PC-3 (cell line): Measurements from ENCODE around the gene TMED4. TPM values are rescaled to one million over a fixed set of nuclear protein-coding genes. Genes with fewer than 3 reads are reported as not detected.

Experiments used
- ATAC-seq: fragments of 200-7000 bp; cut with Tn5 transposase; 2 replicates; pipeline ENCODE4 v1.9.1; 2020; ENCODE audit warnings: mild to moderate bottlenecking, moderate library complexity
- BruUV-seq: library from RNA; stranded (reverse); fragments of 400-500 nt; replicated peaks from 2 replicates; lab custom pipeline; 2021; lab: Mats Ljungman, UMichigan
- CTCF ChIA-PET: fragments of 300-600 bp; sonication (Branson Sonifier 250); formaldehyde crosslinking; loops from one replicate; lab custom pipeline; 2022; ENCODE audit warnings: antibody characterized with exemption; lab: Charles Lee
- POLR2A ChIA-PET: fragments of 300-600 bp; sonication (Branson Sonifier 250); formaldehyde crosslinking; loops from one replicate; lab custom pipeline; 2022; ENCODE audit warnings: antibody characterized with exemption; ENCODE audit not compliant: unreplicated experiment; lab: Charles Lee
- DNase-seq: peaks from one replicate; pipeline ENCODE4 v3.0.0-alpha.2; 2015
- H2AFZ ChIP-seq: fragments of 300-600 bp; sonication (generic); 2 replicates; pipeline ENCODE4 v1.6.0; 2016; ENCODE audit warnings: antibody characterized with exemption, low read length
- H3F3A ChIP-seq: fragments of 300-600 bp; sonication (generic); one replicate; pipeline ENCODE4 v1.6.0; 2017; ENCODE audit warnings: antibody characterized with exemption, low read length, control low read depth, mild to moderate bottlenecking; ENCODE audit not compliant: unreplicated experiment
- H3K27ac ChIP-seq: fragments of 300-600 bp; sonication (generic); 2 replicates; pipeline ENCODE4 v1.5.1; 2016; ENCODE audit warnings: mild to moderate bottlenecking, low read length
- H3K27me3 ChIP-seq: fragments of 300-600 bp; sonication (generic); 2 replicates; pipeline ENCODE4 v1.6.1; 2016; ENCODE audit warnings: low read length, mixed read lengths
- H3K36me3 ChIP-seq: fragments of 300-600 bp; sonication (generic); 2 replicates; pipeline ENCODE4 v1.6.1; 2016; ENCODE audit warnings: low read depth, mixed run types, low read length, mixed read lengths
- H3K4me1 ChIP-seq: fragments of 300-600 bp; sonication (generic); 2 replicates; pipeline ENCODE4 v1.5.1; 2016; ENCODE audit warnings: low read length; ENCODE audit not compliant: insufficient read depth
- H3K4me2 ChIP-seq: fragments of 300-600 bp; sonication (generic); 2 replicates; pipeline ENCODE4 v1.6.0; 2016; ENCODE audit warnings: low read length
- H3K4me3 ChIP-seq: fragments of 300-600 bp; sonication (generic); 2 replicates; pipeline ENCODE4 v1.5.1; 2016; ENCODE audit warnings: mild to moderate bottlenecking, low read length, mixed read lengths
- H3K79me2 ChIP-seq: fragments of 300-600 bp; sonication (generic); 2 replicates; pipeline ENCODE4 v1.6.1; 2017; ENCODE audit warnings: low read length, mixed read lengths
- H3K9ac ChIP-seq: fragments of 300-600 bp; sonication (generic); 2 replicates; pipeline ENCODE4 v1.6.0; 2016; ENCODE audit warnings: mild to moderate bottlenecking, low read length
- H3K9me2 ChIP-seq: fragments of 300-600 bp; sonication (generic); replicated peaks from 2 replicates; pipeline ENCODE4 v1.6.1; 2016; ENCODE audit warnings: mixed run types, low read length, mixed read lengths
- H3K9me3 ChIP-seq: fragments of 300-600 bp; sonication (generic); 2 replicates; pipeline ENCODE4 v1.6.1; 2016; ENCODE audit warnings: low read length, mixed read lengths
- H4K20me1 ChIP-seq: fragments of 300-600 bp; sonication (generic); 2 replicates; pipeline ENCODE4 v1.6.1; 2016; ENCODE audit warnings: low read length, mixed read lengths
- CTCF ChIP-seq: fragments of 300-600 bp; sonication (generic); conservative IDR thresholded peaks from 2 replicates; pipeline ENCODE4 v1.5.1; 2017; ENCODE audit warnings: antibody characterized with exemption, low read depth, mild to moderate bottlenecking, low read length
- EZH2 ChIP-seq: fragments of 300-600 bp; sonication (generic); IDR thresholded peaks from one replicate; pipeline ENCODE4 v1.6.1; 2017; ENCODE audit warnings: antibody characterized with exemption, mild to moderate bottlenecking, low read length; ENCODE audit not compliant: unreplicated experiment
- EZH2phosphoT487 ChIP-seq: fragments of 300-600 bp; sonication (generic); IDR thresholded peaks from 2 replicates; pipeline ENCODE4 v1.6.1; 2018; ENCODE audit warnings: mild to moderate bottlenecking, antibody characterized with exemption, low read length, borderline replicate concordance
- intact Hi-C: fragments of 100-400 bp; cut with micrococcal nuclease; formaldehyde crosslinking; loops from 2 replicates; pipeline ENCODE4 v1.9.0; 2023
- total RNA-seq: library from RNA; depleted of rRNA; stranded (reverse); fragments of >200 nt; gene quantifications from 2 replicates; pipeline ENCODE4 v1.2.3, GENCODE V29; 2014

Gene TMED4
- total RNA-seq, 1 experiment from 2014 or later: 80.0 TPM

- H4K20me1 ChIP-seq: no peaks in the 10 kb centered on the region
- H3K27ac ChIP-seq: no peak overlapping the region
- H3K79me2 ChIP-seq: no peaks in the 10 kb centered on the region
- no peaks in the 10 kb centered on the region for H3K9me3 ChIP-seq
- H3K4me3 ChIP-seq: no peak overlapping the region
- no peak for ATAC-seq
- H3K4me2 ChIP-seq: no peak overlapping the region
- H3K27me3 ChIP-seq: no peaks in the 10 kb centered on the region
- H3K9ac ChIP-seq: no peak overlapping the region
- H3K4me1 ChIP-seq: peaks cover 10% of the 10 kb centered on the region
- BruUV-seq: no TSS peak
- intact Hi-C loops: no loop called here
- no peaks in the 10 kb centered on the region for H3F3A ChIP-seq
- CTCF ChIA-PET: interaction anchor here (0.6 kb wide), 1 partner anchor 36 kb away, joined by 3 read pairs; no protein-coding TSS in a partner anchor
- no peak overlapping the region for H2AFZ ChIP-seq
- TF ChIP-seq EZH2 (no peak), EZH2phosphoT487 (no peak), CTCF (no peak)
- no peaks in the 10 kb centered on the region for H3K36me3 ChIP-seq
- H3K9me2 ChIP-seq: no peaks in the 10 kb centered on the region
- no peak for DNase-seq
- POLR2A ChIA-PET: no interaction called here
Measured at GRCh38 chr7:44538093-44538797, 43.8 kb downstream of the TMED4 start.

- H3F3A ChIP-seq: no peaks in the 10 kb centered on the region
- peaks cover 1% of the 10 kb centered on the region; the same call in 1 of the 2 replicates for H3K4me1 ChIP-seq
- H3K27ac ChIP-seq: no peak overlapping the region
- H3K4me2 ChIP-seq: no peak overlapping the region
- H3K9me2 ChIP-seq: no peaks in the 10 kb centered on the region
- no peaks in the 10 kb centered on the region for H3K9me3 ChIP-seq
- no peaks in the 10 kb centered on the region for H3K27me3 ChIP-seq
- ATAC-seq: no peak
- no peak overlapping the region for H2AFZ ChIP-seq
- no peak overlapping the region for H3K4me3 ChIP-seq
- H3K9ac ChIP-seq: no peak overlapping the region
- no TSS peak for BruUV-seq
- H4K20me1 ChIP-seq: no peaks in the 10 kb centered on the region
- DNase-seq: no peak
- intact Hi-C loops: no loop called here
- POLR2A ChIA-PET: no interaction called here
- H3K36me3 ChIP-seq: no peaks in the 10 kb centered on the region
- no peak for TF ChIP-seq EZH2
- no peak for TF ChIP-seq EZH2phosphoT487
- no peak for TF ChIP-seq CTCF
- H3K79me2 ChIP-seq: no peaks in the 10 kb centered on the region
- CTCF ChIA-PET: interaction anchor here (0.6 kb wide), 1 partner anchor 22 kb away, joined by 4 read pairs; no protein-coding TSS in a partner anchor
Measured at GRCh38 chr7:44537442-44537841, 44.6 kb downstream of the TMED4 start.

DNA sequence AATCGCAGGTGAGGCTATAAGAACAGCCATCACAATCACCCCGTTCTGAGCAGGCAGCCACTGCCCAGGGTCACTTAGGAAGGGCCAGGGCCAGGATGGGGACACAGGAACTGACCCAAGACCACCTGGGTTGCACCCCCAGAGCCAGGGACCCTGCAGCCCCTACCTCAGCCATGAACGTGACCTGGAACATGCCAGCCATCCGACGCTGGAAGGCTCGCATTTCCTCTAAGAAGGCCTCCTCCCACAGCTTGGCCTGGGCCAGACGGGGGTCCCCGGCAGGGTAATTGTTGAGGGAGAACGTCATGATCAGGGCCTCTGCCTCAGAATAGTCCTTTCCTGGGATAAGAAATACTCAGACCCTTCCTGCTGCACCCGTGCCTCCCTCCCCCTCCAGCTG, 45.9 kb downstream of the TMED4 start:
- no peaks in the 10 kb centered on the region for H3K36me3 ChIP-seq
- DNase-seq (no peak), ATAC-seq (no peak)
- POLR2A ChIA-PET: no interaction called here
- no peaks in the 10 kb centered on the region for H3K9me3 ChIP-seq
- H3K4me1 ChIP-seq: no peaks in the 10 kb centered on the region
- no peak overlapping the region for H3K4me2 ChIP-seq
- no peaks in the 10 kb centered on the region for H3K27me3 ChIP-seq
- no peaks in the 10 kb centered on the region for H3K79me2 ChIP-seq
- H3K9me2 ChIP-seq: no peaks in the 10 kb centered on the region
- H4K20me1 ChIP-seq: no peaks in the 10 kb centered on the region
- CTCF ChIA-PET: no interaction called here
- TF ChIP-seq EZH2: no peak
- no peak for TF ChIP-seq CTCF
- no peak for TF ChIP-seq EZH2phosphoT487
- H3F3A ChIP-seq: no peaks in the 10 kb centered on the region
- no peak overlapping the region for H3K4me3 ChIP-seq
- no TSS peak for BruUV-seq
- intact Hi-C loops: no loop called here
- no peak overlapping the region for H3K9ac ChIP-seq
- no peak overlapping the region for H2AFZ ChIP-seq
- H3K27ac ChIP-seq: no peak overlapping the region
